ENCODE data around the gene LGALS7.

The LGALS7 gene

DNA sequence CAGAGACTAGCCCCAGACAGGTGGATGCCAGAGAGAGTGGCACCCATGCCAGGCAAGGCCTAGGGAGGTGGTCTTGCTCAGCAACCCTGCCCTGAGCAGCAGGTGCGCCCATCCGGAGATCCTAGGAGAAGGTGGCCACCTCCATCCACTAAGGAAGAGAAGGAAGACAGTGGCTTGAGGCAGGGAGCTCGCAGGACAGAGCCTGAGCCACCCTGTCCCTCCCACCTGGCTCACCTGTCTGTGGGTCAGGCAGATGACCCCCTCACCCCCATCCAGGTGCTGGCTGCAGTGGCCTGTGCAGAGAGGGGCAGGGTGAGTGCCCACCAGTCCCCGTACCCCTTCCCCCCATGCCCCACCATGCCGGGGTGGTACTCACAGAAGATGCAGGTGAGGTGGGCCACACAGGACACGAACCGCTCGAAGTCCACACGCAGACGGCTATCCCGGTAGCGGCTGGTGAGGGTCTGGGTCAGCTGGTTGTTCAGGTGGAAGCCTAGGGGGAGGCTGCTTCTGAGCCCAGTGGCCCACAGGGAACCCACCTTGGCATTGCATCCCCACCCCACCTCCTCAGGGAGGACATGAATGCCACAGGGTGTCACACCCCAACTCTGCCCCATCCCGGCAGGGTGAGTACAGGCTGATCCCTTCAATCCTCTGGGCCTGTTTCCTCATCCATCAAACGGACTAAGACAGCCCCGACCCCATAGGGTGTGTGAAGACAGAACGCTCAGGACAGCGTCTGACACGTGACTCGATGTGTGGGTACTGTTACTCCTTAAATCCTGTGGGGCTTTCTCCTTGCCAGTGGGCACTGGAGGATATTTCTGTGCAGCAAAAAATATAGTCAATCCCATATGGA, 42.4 kb downstream of the LGALS7 start:
- peak in 6 of 10 donors; percentile 5 to 65 (median 32) for DNase-seq
- intact Hi-C loops (cut with DNase I): no loop called here

- peak in 1 of 10 donors; percentile 7 for DNase-seq
Measured at GRCh38 chr19:38730470-38730730, 42.9 kb downstream of the LGALS7 start.

DNA sequence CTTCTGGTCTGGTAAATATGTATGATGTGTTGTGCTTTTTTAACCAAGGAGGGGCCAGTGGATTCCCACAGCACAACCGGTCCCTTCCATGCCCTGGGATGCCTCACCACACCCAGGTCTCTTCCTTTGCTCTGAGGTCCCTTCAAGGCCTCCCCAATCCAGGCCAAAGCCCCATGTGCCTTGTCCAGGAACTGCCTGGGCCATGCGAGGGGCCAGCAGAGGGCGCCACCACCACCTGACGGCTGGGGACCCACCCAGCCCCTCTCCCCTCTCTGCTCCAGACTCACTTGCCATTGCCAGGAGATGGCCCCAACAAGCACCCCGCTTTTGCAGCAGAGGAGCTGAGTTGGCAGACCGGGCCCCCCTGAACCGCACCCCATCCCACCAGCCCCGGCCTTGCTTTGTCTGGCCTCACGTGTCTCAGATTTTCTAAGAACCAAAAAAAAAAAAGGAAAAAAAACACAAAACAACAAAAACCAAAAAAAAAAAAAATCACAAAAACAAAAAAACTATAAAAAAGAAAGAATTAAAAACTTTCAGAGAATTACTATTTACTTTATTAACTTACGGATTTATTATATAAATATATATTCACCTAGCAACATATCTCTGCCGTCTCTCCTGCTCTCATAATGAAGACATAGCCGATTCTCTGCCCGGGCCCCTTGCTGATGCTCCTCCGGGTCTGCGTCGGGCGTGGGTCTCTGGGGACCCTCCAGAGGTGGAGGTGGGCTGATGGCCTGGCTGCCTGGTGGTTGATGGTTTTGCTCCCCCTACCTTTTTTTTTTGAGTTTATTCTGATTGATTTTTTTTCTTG, 43.5 kb downstream of the LGALS7 start:
- intact Hi-C loops (cut with DNase I): loop anchor here (1.0 kb wide), 1 partner anchor 200 kb away; the partner anchor contains the start of genes MRPS12 and SARS2
- DNase-seq: peak in 6 of 10 donors; percentile 59 to 91 (median 77)

More at GRCh38 chr19:38730470-38730730, 42.9 kb downstream of the LGALS7 start:
- intact Hi-C loops (cut with DNase I): no loop called here

DNA sequence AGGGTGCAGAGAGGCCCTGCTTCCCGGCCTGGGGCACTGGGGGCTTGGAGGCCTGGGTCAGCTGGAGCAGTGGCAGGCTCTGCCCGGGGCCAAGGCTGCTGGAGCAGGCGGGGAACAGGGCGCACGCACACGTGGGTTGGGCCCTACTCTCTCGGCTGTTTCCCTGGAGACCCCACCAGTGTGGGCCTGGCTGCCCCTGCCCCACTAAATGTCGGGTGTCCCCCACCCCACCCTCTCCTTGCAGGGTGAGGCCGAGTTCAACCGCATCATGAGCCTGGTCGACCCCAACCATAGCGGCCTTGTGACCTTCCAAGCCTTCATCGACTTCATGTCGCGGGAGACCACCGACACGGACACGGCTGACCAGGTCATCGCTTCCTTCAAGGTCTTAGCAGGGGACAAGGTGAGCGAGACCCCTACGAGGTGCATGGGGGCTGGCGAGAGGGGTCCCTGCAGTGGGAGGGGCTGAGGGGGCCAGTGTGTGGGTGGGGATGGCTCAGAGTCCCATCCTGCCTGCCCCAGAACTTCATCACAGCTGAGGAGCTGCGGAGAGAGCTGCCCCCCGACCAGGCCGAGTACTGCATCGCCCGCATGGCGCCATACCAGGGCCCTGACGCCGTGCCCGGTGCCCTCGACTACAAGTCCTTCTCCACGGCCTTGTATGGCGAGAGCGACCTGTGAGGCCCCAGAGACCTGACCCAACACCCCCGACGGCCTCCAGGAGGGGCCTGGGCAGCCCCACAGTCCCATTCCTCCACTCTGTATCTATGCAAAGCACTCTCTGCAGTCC, 44.4 kb downstream of the LGALS7 start:
- intact Hi-C loops (cut with DNase I): loop anchor here (1.0 kb wide), 1 partner anchor 201 kb away; the partner anchor contains the start of genes MRPS12 and SARS2
- DNase-seq: peak in 2 of 10 donors; percentile 61 to 76

DNA sequence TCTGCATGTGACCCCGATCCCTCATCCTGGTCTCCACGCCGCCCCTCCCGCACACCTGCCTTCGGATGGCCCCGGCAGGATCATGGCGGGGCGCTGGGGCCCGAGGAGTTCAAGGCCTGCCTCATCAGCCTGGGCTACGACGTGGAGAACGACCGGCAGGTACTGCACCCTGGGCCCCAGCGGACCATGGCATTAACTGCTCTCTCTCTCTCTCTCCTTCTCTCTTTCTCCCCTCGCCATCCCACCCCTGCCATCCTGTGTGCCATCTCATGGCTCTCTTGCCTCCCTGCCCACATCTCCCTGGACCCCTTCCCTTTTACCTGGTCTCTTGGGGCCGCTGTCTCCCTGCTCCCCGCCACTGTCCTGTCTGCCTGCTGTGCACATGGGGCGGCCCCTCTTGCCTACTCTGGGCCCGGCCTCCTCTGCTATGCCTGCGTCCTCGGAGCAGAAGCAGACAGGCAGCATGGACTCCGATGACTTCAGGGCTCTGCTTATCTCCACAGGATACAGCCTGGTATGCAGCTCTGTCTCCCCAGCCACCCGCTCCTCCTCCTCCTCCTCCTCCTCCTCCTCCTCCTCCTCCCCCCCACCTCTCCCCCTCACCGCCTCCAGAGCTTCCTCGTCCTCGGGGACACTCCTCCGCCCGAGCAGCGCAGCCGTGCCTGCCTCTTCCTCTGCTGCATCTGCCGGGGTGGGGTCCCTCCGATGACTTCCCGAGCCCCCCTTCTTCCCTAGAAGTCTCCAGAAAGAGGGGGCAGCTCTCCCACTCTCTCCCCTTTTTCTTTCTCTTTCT, 45.3 kb downstream of the LGALS7 start:
- peak in 2 of 10 donors; percentile 7 to 36 for DNase-seq
- intact Hi-C loops (cut with DNase I): no loop called here

- intact Hi-C loops (cut with DNase I): no loop called here
- DNase-seq: no peak
Measured at GRCh38 chr19:38727306-38727867, 45.9 kb downstream of the LGALS7 start.

- no peak for DNase-seq
- intact Hi-C loops (cut with DNase I): no loop called here
Measured at GRCh38 chr19:38726761-38727301, 46.5 kb downstream of the LGALS7 start.

- intact Hi-C loops (cut with DNase I): no loop called here
- no peak for DNase-seq
Measured at GRCh38 chr19:38726284-38726673, 47.0 kb downstream of the LGALS7 start.

DNA sequence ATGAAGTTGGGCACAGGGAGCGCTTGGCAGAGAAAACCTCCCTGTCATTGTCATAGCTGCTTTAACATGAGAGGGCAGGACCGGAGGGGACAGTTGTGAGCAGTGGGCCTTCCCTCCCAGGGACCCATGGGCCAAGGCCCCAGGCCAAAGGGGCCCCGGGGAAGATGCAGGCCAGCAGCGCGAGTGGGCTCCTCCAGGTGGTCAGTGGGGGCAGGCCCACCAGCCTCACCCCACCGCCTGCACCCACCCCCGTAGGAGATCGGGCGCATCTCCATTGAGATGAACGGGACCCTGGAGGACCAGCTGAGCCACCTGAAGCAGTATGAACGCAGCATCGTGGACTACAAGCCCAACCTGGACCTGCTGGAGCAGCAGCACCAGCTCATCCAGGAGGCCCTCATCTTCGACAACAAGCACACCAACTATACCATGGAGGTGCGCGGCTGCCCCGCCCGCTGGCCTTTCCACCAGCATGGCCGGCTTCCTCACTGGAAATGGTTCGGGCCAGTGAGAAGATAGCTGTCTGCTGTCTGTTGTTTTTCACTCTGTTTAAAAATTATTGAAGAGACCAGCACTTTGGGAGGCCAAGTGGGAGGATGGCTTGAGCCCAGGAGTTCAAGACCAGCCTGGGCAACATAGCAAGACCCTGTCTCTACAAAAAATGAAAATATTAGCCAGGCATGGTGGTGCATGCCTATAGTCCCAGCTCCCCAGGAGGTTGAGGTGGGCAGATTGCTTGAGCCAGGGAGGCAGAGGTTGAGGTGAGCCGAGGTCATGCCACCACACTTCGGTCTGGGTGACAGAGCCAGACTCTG, 47.6 kb downstream of the LGALS7 start:
- no peak for DNase-seq
- intact Hi-C loops (cut with DNase I): no loop called here

GRCh38 chr19:38723990-38724854, 49.1 kb downstream of the LGALS7 start:
- DNase-seq: no peak
- intact Hi-C loops (cut with DNase I): loop anchor here (5.0 kb wide), 1 partner anchor 77 kb away; the partner anchor contains the start of gene ACTN4

DNA sequence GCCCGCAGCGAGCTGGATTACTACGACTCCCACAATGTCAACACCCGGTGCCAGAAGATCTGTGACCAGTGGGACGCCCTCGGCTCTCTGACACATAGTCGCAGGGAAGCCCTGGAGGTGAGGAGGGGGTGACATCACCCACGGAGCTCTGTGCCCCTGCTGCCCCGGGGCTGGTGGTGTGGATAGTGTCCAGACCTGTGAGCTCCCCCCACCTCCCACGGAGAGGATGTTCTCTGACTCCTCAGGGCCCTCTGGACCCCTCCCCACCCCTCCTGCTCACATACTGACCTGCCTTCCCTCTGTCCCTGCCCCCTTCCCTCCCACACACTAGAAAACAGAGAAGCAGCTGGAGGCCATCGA, 49.7 kb downstream of the LGALS7 start:
- DNase-seq: no peak
- intact Hi-C loops (cut with DNase I): loop anchor here (5.0 kb wide), 1 partner anchor 76 kb away; the partner anchor contains the start of gene ACTN4

DNA sequence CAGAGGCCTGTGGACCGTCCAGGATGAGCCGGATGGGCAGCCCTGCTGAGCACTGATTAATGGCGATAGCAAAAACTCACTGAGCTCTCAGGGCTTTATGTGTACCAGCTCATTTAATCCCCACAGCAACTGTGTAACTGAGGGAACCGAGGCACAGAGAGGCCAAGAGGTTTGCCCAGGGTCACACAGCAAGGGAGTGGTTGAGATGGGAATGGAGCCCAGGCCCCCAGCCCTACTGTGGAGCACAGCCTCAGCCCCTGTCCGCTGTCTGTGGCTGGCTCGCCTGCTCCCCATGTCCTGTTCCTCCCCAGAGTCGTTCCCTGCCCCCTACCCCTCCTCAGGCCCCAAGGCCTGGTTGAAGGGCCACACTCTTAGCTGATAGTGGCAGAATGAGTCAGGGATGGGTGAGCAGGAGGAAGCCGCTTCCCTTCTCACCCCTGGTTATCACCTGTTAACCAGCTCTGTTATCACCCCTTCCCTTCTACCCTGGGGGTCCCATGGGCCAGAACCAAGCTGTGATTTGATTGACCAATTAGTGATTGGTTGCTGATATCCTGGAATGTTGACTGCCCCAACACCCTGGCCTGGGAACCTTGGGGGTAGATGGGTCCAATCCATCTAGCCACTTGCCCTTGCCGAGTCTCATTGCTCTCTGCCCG, 50.2 kb downstream of the LGALS7 start:
- intact Hi-C loops (cut with DNase I): loop anchor here (5.0 kb wide), 1 partner anchor 76 kb away; the partner anchor contains the start of gene ACTN4
- no peak for DNase-seq

DNA sequence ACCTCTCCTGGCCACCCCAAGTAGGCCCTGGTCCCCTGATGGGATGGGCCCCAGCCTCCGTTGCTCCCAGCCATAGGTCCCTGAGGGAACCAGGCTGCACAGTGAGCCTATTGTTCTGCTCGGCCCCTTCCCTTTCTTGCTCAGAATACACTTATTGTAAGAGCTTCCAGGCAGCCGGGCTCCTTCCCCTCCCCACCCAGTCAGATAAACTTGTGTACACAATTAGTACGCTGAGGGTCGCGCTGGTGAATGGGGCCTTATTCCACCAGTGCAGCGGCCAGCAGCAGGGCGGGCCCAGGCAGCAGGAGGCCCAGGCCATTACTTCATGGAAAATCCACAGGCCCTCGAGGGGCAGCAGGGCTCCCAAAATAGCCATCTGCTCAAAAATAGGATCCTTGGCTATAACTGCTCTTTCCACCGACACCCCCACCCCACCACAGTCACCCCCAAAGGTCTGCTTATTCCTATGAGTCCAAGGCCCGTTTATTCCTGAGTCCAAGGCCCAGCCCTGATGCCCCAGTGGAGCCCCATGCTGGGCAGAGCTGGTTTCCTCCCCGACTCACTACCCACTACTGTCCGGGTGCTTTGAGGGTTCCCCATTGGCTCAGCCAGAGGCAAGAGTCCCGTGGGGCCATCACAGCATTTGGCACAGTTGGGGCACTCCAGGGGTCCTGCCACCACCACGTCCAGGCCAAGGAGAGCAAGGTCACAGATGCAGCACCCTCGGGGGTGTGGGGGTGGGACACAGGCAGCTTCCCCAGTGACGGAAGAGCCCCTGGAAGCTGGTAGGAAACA, 51.1 kb downstream of the LGALS7 start:
- intact Hi-C loops (cut with DNase I): loop anchor here (5.0 kb wide), 1 partner anchor 75 kb away; the partner anchor contains the start of gene ACTN4
- peak; percentile 70 to 98 (median 84) for DNase-seq

DNA sequence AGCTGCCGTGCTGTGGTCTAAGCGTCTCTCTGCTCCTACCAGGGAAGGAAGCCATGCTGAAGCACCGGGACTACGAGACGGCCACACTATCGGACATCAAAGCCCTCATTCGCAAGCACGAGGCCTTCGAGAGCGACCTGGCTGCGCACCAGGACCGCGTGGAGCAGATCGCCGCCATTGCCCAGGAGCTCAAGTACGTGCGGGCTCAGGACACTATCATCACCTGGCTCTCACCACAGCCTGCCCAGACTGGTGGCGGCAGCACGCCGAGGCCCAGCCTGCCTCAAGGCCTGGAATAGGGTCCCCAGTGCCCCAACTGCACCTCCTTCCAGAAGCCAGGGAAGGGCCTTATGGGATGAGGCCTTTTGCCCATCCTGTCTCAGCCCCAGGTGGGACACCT, 51.8 kb downstream of the LGALS7 start:
- intact Hi-C loops (cut with DNase I): loop anchor here (5.0 kb wide), 1 partner anchor 74 kb away; the partner anchor contains the start of gene ACTN4
- no peak for DNase-seq
